ENCODE measurements around the gene UVRAG.

Gene UVRAG

GRCh38 chr11:75809991-75810390 is 5.0 kb upstream of the UVRAG start:
- DNase-seq (ENCODE audit: low read depth), result no peak

DNA sequence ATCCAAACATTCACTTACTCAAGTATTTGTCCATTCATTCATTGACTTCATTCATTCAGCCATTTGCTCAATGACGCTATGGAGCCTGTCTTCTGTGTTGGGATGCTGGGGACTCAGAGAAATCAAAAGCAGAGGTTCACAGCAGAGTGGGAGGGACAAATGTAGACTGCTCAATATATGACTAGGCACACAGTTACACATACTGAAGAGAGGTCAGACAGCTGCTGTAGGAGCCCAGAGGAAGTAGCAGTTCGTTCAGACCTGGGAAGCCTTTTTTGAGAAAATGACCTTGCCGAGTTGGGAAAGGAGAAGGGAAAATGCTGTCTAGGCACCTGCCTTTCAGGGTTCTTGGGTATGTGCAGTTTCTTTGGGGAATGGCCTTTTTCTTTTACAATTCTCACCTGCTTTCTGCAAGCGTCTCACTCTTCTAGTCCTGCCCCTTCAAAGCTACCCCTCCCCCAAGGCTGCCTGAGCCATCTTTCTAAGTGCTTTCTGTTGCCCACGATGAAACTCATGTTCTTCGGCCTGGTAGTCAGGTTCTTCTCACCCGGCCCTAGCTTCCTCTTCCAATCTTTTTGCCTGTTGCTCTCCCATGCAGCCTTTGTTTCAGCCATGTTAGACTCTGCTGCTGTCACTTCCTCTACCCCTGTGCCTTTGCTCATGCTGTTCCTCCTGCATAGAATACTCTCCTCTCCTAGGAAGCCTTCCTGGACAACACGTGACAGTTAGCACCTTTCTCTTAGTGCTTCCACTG is 4.2 kb upstream of the UVRAG start:
- DNase-seq (ENCODE audit: low read depth), result no peak

- no peak for DNase-seq (ENCODE audit: low read depth)
These were observed 3.5 kb upstream of the UVRAG start for GRCh38 chr11:75811485-75811884.

DNA sequence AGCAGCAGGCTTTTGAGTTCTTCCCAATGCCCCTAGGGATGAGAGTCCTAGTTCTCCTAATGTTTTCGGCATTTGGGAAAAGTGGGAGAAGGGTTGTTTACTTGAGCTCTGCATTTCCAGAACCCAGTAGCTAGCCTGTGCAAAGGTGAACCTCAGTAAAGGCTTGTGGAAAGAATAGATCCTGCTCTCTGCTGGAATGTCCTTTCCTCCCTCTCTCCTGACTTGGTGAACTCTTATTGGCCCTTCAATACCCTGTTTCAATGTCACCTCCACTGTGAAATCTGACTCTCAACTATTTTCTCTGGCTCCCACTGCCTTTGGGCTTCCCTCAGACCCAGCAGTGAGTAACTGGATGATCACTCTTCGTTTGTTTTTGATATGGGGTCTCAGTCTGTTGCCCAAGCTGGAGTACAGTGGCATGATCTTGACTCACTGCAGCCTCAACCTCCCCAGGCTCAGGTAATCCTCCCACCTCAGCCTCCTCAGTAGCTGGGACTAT is 2.4 kb upstream of the UVRAG start:
- no peak for DNase-seq (ENCODE audit: low read depth)

- no peak for DNase-seq (ENCODE audit: low read depth)
These were observed 1.9 kb upstream of the UVRAG start for GRCh38 chr11:75813124-75813523.

GRCh38 chr11:75813622-75814039 is 1.4 kb upstream of the UVRAG start:
- no peak for DNase-seq (ENCODE audit: low read depth)

DNA sequence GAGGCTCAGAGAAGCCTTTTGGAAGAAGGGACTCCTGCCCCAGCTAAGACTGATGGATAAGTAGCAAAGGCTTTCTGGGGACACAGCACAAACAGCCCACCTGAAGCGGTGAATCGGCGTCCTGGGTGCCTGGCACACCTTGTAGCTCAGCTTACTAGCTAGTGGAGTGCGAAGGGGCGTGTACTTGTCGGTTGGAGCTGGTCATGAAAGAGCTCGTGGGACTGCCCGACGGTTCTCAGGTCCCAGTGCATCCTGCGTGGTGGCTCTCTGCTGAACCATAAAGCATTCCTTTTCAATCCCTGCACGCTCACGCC is 690 bp upstream of the UVRAG start:
- no peak for DNase-seq (ENCODE audit: low read depth)

GRCh38 chr11:75815345-75816168 is 547 bp downstream of the UVRAG start:
- peak; percentile 24 for DNase-seq (ENCODE audit: low read depth)

DNA sequence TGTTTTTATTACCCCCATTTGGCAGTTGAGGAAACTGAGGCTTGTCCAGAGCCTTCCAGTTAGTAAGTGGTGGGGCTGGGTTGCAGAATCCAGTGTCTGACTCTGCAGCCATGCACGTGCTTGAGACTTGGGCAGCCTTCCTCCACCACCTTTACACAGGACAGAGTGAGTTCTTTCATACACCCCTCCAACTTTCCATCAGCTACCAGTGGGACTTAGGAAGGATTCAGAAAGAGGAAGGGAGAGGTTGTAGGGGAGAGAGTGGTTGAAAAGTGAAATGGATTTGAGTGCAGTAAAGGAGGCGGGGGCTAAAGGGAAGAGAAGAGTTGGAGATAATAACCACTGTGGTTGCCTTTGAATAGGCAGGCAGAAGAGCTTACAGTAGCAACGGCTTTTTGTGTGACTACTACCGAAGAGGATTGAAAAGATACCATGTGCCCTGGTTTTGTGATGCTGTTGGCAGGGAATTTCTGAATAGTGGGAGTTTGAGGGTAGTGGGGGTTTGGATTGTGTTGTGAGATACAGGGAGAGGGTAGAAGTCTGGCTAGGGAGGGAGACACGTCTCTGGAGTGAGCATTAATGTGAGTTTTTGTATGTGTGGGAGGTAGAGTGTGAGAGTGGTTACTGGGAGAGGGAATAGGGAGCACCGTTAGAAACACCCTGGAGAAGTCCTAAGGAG is 1.7 kb downstream of the UVRAG start:
- no peak for DNase-seq (ENCODE audit: low read depth)

GRCh38 chr11:75820645-75821044 is 5.6 kb downstream of the UVRAG start:
- no peak for DNase-seq (ENCODE audit: low read depth)

GRCh38 chr11:75821202-75821601 is 6.2 kb downstream of the UVRAG start:
- DNase-seq (ENCODE audit: low read depth), result no peak

DNA sequence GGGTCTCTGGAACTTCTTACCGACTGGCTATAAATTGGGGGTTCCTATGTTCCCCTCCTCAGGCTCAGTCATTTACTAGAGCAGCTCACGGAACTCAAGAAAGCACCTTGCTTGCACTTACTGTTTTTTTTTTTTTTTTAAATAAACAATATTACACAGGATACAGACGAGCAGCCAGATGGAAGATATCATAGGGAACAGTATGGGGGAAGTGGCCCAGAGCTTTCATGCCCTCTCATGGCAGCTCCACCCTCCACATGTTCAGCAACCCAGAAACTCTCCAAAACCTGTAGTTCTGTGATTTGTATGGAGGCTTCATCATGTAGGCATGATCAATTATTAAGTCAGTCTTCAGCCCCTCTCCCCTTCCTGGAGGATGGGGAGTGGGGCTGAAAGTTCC is 7.5 kb downstream of the UVRAG start:
- DNase-seq (ENCODE audit: low read depth), result no peak

DNA sequence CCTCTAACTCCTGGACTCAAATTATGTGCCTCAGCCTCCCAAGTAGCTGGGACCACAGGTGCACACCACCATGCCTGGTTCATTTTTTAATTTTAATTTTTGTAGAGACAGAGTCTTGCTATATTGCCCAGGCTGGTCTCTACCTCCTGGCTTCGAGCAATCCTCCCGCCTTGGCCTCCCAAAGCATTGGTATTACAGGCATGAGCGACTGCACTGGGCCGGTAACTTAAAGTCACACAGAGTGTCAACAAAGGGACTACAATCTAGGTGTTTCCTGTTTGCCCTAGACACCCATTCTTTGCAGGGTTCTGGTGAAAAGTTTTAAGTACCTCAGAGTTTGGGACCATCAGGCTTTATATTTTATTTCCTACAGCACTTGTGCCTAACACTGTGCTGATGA is 8.4 kb downstream of the UVRAG start:
- no peak for DNase-seq (ENCODE audit: low read depth)

DNA sequence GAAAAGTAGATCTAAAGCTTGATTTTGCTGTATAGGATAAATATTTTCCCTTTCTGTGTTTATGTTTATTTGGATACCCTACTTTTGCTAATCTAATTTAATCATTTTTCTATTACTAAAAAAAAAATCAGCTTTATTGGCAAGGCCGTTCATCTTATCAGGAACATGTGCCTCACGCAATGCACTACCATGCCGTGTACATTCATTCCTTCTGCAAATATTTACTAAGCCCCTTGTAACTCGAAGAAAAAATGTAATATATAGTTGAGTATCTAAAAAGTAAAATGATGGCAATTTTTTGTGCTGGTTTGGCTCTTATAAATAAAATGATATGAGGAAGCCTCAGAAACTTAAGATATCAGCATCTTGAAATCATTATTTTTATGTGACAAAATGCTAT is 8.9 kb downstream of the UVRAG start:
- no peak for DNase-seq (ENCODE audit: low read depth)

DNA sequence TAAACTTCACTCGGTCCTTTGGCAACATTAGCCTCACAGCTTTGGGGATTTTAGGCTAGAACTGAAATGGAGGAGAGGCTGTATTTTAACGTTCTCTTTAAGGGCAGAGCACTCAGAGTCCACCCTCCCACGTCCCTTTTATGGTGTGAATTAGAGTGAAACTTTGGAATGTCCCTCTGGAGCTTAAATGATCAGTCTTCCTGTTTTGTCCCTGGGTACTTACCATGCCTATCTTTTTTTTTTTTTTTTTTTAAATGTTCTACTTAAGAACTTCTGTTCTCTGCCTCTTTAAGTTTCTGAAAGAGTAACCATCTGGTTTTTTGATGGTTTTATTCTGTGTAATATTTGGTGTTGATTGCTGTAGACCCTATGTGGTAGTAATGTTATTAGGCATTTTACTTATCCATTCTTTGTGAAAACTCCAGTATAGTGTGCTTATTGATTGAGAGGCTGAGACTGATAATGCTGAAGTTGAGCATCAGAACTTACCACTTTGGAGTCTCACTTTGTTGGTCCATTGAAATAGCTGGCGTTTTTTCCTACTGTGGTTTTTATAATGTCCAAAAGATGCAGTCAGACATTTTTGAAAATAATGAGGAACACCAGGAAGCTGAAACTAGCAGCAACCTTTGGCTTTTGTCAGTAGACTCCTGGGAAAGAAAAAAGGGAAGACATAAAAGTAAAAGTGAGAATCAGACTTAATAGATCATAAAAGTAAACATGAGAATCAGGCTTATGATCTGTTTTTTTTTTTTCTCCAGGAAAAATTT is 11.6 kb downstream of the UVRAG start:
- DNase-seq (ENCODE audit: low read depth), result no peak

DNA sequence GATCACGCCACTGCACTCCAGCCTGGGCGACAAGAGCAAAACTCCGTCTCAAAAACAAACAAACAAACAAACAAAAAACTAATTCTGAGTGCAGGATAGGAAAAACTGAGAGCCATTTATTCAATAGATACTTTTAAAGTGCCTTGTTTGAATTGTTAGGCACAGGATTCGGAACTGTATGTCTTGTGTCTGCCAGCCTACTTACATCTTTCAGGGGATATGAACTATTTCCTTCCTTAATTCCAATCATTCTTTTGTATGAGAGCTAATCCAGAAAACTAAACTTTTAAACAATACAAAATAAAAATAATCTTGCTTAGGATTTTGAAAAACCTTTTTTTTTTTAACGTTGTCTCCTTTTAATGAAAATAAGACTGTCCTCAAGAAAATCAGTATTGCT is 12.6 kb downstream of the UVRAG start:
- DNase-seq (ENCODE audit: low read depth), result no peak

GRCh38 chr11:75831915-75832502 is 17.0 kb downstream of the UVRAG start:
- DNase-seq (ENCODE audit: low read depth), result no peak

DNA sequence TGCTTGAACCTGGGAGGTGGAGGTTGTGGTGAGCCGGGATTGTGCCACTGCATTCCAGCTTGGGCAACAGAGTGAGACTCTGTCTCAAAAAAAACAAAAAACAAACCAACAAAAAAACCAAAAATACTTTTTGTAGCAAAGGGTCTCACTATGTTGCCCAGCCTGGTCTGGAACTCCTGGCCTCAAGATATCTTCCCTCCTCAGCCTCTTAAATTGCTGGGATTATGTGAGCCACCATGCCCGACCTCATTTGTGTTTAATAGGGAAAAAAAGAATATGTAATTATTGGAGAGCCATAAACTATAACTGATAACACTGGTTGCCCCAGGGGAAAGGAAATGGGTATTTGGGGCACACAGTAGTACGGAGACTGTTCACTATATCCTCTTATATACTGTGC is 19.7 kb downstream of the UVRAG start:
- no peak for DNase-seq (ENCODE audit: low read depth)

DNA sequence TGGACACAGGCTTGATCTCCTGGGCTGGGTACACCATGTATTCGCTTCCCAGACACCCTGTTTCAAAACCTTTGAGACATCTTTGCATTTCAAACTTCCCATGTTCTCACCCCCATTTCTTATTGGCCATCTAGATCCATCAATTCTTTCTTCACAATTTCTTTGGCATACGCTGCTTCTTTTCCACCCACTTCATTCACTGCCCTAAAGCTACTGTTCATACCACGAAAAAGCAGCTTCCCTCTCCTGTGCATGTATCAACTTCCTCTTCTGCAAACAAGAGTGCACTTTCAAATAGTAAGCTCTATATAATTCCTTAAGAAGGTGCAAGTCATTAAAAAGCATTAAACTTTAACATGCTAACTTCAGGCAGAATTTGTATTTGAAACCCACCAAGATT is 21.4 kb downstream of the UVRAG start:
- DNase-seq (ENCODE audit: low read depth), result no peak

GRCh38 chr11:75839851-75840250 is 24.8 kb downstream of the UVRAG start:
- DNase-seq (ENCODE audit: low read depth), result no peak

- no peak for DNase-seq (ENCODE audit: low read depth)
These were observed 25.5 kb downstream of the UVRAG start for GRCh38 chr11:75840522-75840921.

GRCh38 chr11:75841739-75842138 is 26.7 kb downstream of the UVRAG start:
- no peak for DNase-seq (ENCODE audit: low read depth)

Measured in activated T-helper 1 cell treated with Interleukin-2 at 50 U/mL for 16 hours (primary cell).